Natural killer cell (primary cell): Measurements from ENCODE around the gene LDB1. TPM values are rescaled to one million over a fixed set of nuclear protein-coding genes. Genes with fewer than 3 reads are reported as not detected.

Experiments
- ATAC-seq, 3 donors: fragments of 150-1000 bp in 2 of 3; fragments of 200-7000 bp in 1 of 3; cut with Tn5 transposase; 1 replicate in 1 of 3; 2 replicates in 2 of 3; pipeline ENCODE4 v1.10.0; 2021; ENCODE audit warnings: mild to moderate bottlenecking in 2 of 3, moderate library complexity in 2 of 3
- DNase-seq, 2 donors: peaks; one replicate each; pipeline versions ENCODE4 v3.0.0 to v3.0.0-alpha.2; 2013 to 2021; ENCODE audit warnings: mixed read lengths in 1 of 2
- H3K27ac ChIP-seq: one replicate; pipeline ENCODE4 v1.5.1; 2013; ENCODE audit warnings: mild to moderate bottlenecking, low read length
- H3K27me3 ChIP-seq: one replicate; pipeline ENCODE4 v1.6.1; 2013; ENCODE audit warnings: low read length; ENCODE audit not compliant: control insufficient read depth, insufficient read depth
- H3K36me3 ChIP-seq: one replicate; pipeline ENCODE4 v1.6.1; 2013; ENCODE audit warnings: low read length; ENCODE audit not compliant: control insufficient read depth, insufficient read depth
- H3K4me1 ChIP-seq: one replicate; pipeline ENCODE4 v1.6.1; 2013; ENCODE audit warnings: low read length; ENCODE audit not compliant: control insufficient read depth, insufficient read depth
- H3K4me3 ChIP-seq: one replicate; pipeline ENCODE4 v1.5.1; 2013; ENCODE audit warnings: low read length
- H3K9me3 ChIP-seq: one replicate; pipeline ENCODE4 v1.6.1; 2013; ENCODE audit warnings: low read length; ENCODE audit not compliant: control insufficient read depth, insufficient read depth
- H3K27ac Mint-ChIP-seq, 2 donors: one replicate each; pipeline ENCODE4 v1.8.0; 2022; ENCODE audit warnings: mild to moderate bottlenecking in 2 of 2, mixed read lengths in 2 of 2, moderate library complexity in 1 of 2
- H3K27me3 Mint-ChIP-seq, 2 donors: one replicate each; pipeline ENCODE4 v1.8.0; 2022; ENCODE audit warnings: low read depth in 2 of 2, mixed read lengths in 2 of 2
- H3K36me3 Mint-ChIP-seq: one replicate; pipeline ENCODE4 v1.8.0; 2022; ENCODE audit warnings: mixed read lengths
- H3K4me1 Mint-ChIP-seq, 2 donors: one replicate each; pipeline ENCODE4 v1.8.0; 2022; ENCODE audit warnings: mixed read lengths in 2 of 2
- H3K4me3 Mint-ChIP-seq: one replicate; pipeline ENCODE4 v1.8.0; 2022; ENCODE audit warnings: mild to moderate bottlenecking, moderate library complexity, mixed read lengths
- H3K9me3 Mint-ChIP-seq, 2 donors: one replicate each; pipeline ENCODE4 v1.8.0; 2022; ENCODE audit warnings: mixed read lengths in 2 of 2
- CTCF ChIP-seq: fragments of 200-600 bp; IDR thresholded peaks from one replicate; pipeline ENCODE4 v1.8.0; 2022; ENCODE audit warnings: antibody characterized with exemption
- WGBS: methylation state at CpG from one replicate; pipeline ENCODE4 v1.1.7; 2013; ENCODE audit warnings: missing lambda C conversion rate; ENCODE audit not compliant: insufficient coverage; 5-methylcytosine and 5-hydroxymethylcytosine counted together
- intact Hi-C: fragments of 100-400 bp; cut with micrococcal nuclease; formaldehyde crosslinking; loops from one replicate; pipeline ENCODE4 v1.14.2; 2022
- total RNA-seq, 4 donors: library from RNA; stranded (reverse); fragments of 120-200 nt in 1 of 4; gene quantifications; one replicate each; pipeline versions ENCODE4 v1.2.3 to v1.2.4, GENCODE V29; 2013 to 2022

The LDB1 gene
- total RNA-seq, 3 donors from 2014 or later (not counting 1 experiment from before 2014, with no cell fraction given): 103 to 109 (median 104) TPM

- WGBS: under 1% methylated on average over 59 of the region's 61 CpGs
- ATAC-seq: peak; percentile 96
- Histone ChIP-seq H3K36me3 (peaks cover 9% of the 10 kb centered on the region), H3K4me3 (peak within 1 kb of the TSS; percentile 55), H3K9me3 (no peaks in the 10 kb centered on the region), H3K27ac (peak within 1 kb of the TSS; percentile 81), H3K4me1 (peaks cover 36% of the 10 kb centered on the region), H3K27me3 (no peaks in the 10 kb centered on the region)
- no peak for TF ChIP-seq CTCF
- H3K9me3 Mint-ChIP-seq: no peaks in the 10 kb centered on the region
- no peaks in the 10 kb centered on the region for H3K27me3 Mint-ChIP-seq
- H3K36me3 Mint-ChIP-seq: no peaks in the 10 kb centered on the region
- peak within 1 kb of the TSS; percentile 72 to 88 for H3K27ac Mint-ChIP-seq
- peak; percentile 81 to 92 for DNase-seq
- H3K4me3 Mint-ChIP-seq: peak within 1 kb of the TSS; percentile 90
- H3K4me1 Mint-ChIP-seq: peaks cover 21 to 33% of the 10 kb centered on the region in 2 donors
- intact Hi-C loops: loop anchor here (1.0 to 2.0 kb wide), 2 partner anchors 9 to 438 kb away; partner anchors contain the start of genes ACTR1A, ARMH3 and SUFU
Measured at GRCh38 chr10:102064868-102065560, 55.2 kb downstream of the LDB1 start, which contains the start of gene HPS6. TSS of gene HPS6 (plus strand) at chr10:102065349. CDS start at chr10:102065475, 126 bp downstream.

GRCh38 chr10:102064503-102064867, 55.7 kb downstream of the LDB1 start:
- no peak for ATAC-seq

GRCh38 chr10:102059987-102060386, 60.2 kb downstream of the LDB1 start:
- H3K9me3 Mint-ChIP-seq: no peaks in the 10 kb centered on the region
- H3K36me3 ChIP-seq: no peaks in the 10 kb centered on the region
- DNase-seq: no peak
- intact Hi-C loops: no loop called here
- no peak overlapping the region for H3K4me3 ChIP-seq
- H3K27me3 Mint-ChIP-seq: no peaks in the 10 kb centered on the region
- no peak overlapping the region for H3K27ac ChIP-seq
- H3K27me3 ChIP-seq: no peaks in the 10 kb centered on the region
- H3K4me1 Mint-ChIP-seq: peaks cover 16% of the 10 kb centered on the region in 2 donors
- H3K36me3 Mint-ChIP-seq: no peaks in the 10 kb centered on the region
- H3K4me3 Mint-ChIP-seq: no peak overlapping the region
- H3K9me3 ChIP-seq: no peaks in the 10 kb centered on the region
- no peak for TF ChIP-seq CTCF
- H3K4me1 ChIP-seq: peaks cover 20% of the 10 kb centered on the region
- no peak overlapping the region for H3K27ac Mint-ChIP-seq
- ATAC-seq: no peak

More at GRCh38 chr10:102064503-102064867, 55.7 kb downstream of the LDB1 start:
- Histone ChIP-seq H3K4me3 (peak overlapping the region; percentile 55), H3K27ac (peak overlapping the region; percentile 81), H3K27me3 (no peaks in the 10 kb centered on the region), H3K36me3 (peaks cover 9% of the 10 kb centered on the region), H3K9me3 (no peaks in the 10 kb centered on the region), H3K4me1 (peaks cover 36% of the 10 kb centered on the region)
- Mint-ChIP-seq H3K27me3 (no peaks in the 10 kb centered on the region), H3K4me1 (peaks cover 19 to 32% of the 10 kb centered on the region in 2 donors), H3K36me3 (no peaks in the 10 kb centered on the region), H3K9me3 (no peaks in the 10 kb centered on the region), H3K4me3 (peak overlapping the region; percentile 90), H3K27ac (peak overlapping the region; percentile 72 to 88)
- WGBS: 73% methylated on average over 1 of the region's 2 CpGs
- intact Hi-C loops: loop anchor here (2.0 kb wide), 1 partner anchor 438 kb away; the partner anchor contains the start of genes ACTR1A and SUFU
- TF ChIP-seq CTCF: no peak
- DNase-seq: no peak

Other genes starting within 250 kb of the LDB1 start
- 10 to 100 TPM; 29.9 to 38.9 (median 35.4) TPM for gene ARMH3, start 64.2 kb downstream of the LDB1 start, total RNA-seq
- gene HPS6, start 55.0 kb downstream of the LDB1 start, total RNA-seq: 10 to 100 TPM; 10.2 to 20.1 (median 18.5) TPM
- 10 to 100 TPM; 29.1 to 48.0 (median 37.7) TPM for gene PPRC1, start 12.7 kb upstream of the LDB1 start, total RNA-seq
- gene NOLC1, start 32.0 kb upstream of the LDB1 start, total RNA-seq: 10 to 100 TPM; 42.6 to 47.5 (median 43.4) TPM
- not detected for gene ELOVL3, start 105.9 kb upstream of the LDB1 start, total RNA-seq
- gene PITX3, start 121.1 kb upstream of the LDB1 start, total RNA-seq: not detected
- 10 to 100 TPM; 48.2 to 52.5 (median 50.9) TPM for gene GBF1, start 125.2 kb upstream of the LDB1 start, total RNA-seq